ENCODE data around the gene PAK1.

The PAK1 gene

GRCh38 chr11:77479746-77480352, 6.0 kb upstream of the PAK1 start:
- in situ Hi-C loops (cut with HindIII; ENCODE audit: low sequenced_read_pairs), result loop anchor here (5.0 kb wide), 1 partner anchor 37 kb away; no protein-coding TSS in a partner anchor

DNA sequence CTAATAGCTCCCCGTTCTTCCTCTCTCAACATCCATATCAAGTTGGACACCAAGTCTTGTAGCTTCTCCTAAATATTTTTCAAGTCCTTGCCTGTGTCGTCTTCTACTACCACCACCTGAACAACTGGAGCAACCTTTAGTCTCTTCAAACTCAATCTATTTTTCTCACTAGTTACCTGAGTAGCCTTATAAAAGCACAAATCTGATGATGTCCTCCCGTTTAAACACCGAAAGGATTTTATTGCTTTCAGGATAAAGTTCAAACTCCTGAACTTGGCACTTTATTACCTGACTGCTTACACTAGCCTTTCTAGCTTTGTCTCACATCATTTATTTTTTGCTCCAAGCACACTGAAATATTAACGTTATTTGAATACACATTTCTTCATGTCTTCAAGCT, 1.3 kb upstream of the PAK1 start:
- in situ Hi-C loops (cut with HindIII; ENCODE audit: low sequenced_read_pairs), result no loop called here

DNA sequence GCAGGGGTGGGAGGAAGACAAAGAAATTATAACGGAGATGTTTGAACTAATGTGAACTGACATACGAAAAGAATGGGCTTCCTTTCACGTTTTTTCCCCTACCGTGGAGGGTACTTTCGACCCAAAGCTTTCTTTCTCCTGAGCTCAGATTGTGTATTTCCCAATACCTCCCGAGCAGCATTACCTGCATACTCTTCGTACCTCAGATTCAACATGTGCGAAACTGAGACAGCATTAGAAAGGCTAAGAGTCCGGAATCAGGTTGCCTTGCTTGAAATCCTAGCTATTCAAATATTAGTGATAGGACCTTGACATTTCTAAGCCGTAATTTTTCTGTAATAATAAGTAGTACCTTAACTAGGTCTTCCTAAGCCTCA, 778 bp upstream of the PAK1 start:
- in situ Hi-C loops (cut with HindIII; ENCODE audit: low sequenced_read_pairs), result no loop called here

DNA sequence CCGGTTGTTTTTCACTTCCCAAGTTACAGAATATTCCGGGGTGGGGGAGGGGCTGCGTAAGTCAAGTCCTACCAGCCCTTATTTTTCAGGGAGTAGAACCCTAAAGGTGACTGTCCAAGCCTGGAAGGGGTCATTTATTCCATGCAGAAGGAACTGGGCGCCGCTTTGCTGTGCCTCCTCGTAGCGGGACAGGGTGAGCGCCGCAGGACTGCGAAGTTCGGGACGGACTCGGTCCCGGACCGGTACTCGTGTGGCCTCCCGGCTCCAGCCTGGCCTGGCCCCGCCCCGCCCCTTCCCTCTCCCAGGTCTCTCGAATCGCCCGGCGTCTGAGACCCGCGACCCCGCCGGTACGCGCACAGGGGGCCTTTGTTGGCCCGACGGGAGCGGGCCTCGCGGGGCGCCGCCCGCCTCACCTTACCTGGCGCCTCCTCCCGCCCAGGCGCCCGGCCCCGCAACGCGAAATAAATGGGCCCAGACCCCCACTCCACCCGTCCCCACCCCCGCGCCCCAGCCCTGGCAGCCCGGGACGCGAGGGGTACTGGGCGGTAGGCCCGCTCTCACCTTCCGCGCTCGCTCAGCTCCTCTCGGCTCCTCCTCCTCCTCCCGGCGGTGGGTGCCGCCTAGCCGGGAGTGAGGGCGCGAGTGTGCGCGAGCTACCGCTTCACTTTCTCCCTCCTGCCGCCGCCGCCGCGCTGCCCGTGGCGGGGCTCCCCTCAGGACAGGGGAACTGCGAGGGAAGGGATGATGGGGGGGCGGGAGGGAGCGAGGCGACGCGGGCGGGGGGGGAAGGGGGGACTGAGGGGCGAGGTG, 698 bp downstream of the PAK1 start:
- in situ Hi-C loops (cut with HindIII; ENCODE audit: low sequenced_read_pairs), result no loop called here

DNA sequence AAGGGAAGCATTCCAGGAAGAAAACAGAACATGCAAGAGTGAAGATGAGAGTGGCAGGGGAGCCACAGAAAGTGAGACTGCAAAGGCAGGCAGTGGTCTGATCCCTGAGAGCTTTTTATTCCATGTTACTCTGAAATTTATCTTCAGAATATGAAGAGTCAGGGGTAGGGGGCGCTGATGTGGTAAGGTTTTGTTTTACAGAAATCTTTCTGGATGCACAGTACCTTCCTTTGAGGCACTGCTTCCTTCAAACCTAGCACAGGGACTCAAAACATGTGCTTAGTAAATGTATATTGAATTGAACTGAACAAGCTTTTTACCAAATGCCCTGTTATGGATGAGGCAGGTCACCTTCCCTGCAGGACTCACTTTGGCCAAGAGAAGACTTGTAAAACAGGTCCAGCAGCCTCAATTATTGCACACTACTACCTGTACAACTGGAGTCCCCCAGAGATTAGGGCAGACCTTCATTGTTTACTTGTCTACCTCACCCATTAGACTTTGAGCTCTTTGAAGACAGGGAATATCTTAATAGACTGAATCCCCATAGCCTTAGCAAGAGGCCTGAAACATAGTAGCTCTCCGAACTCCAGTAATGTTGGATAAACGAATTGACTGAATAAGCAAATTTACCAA, 2.2 kb downstream of the PAK1 start:
- in situ Hi-C loops (cut with HindIII; ENCODE audit: low sequenced_read_pairs), result no loop called here

GRCh38 chr11:77470971-77471370, 2.9 kb downstream of the PAK1 start:
- in situ Hi-C loops (cut with HindIII; ENCODE audit: low sequenced_read_pairs), result no loop called here

- in situ Hi-C loops (cut with HindIII; ENCODE audit: low sequenced_read_pairs), result no loop called here
Observed at GRCh38 chr11:77470504-77470903, 3.4 kb downstream of the PAK1 start.

GRCh38 chr11:77468527-77468926, 5.4 kb downstream of the PAK1 start:
- in situ Hi-C loops (cut with HindIII; ENCODE audit: low sequenced_read_pairs), result no loop called here

GRCh38 chr11:77467993-77468392, 5.9 kb downstream of the PAK1 start:
- in situ Hi-C loops (cut with HindIII; ENCODE audit: low sequenced_read_pairs), result no loop called here

- in situ Hi-C loops (cut with HindIII; ENCODE audit: low sequenced_read_pairs), result no loop called here
Observed at GRCh38 chr11:77467233-77467632, 6.7 kb downstream of the PAK1 start.

- in situ Hi-C loops (cut with HindIII; ENCODE audit: low sequenced_read_pairs), result no loop called here
Observed at GRCh38 chr11:77457340-77457739, 16.6 kb downstream of the PAK1 start.

DNA sequence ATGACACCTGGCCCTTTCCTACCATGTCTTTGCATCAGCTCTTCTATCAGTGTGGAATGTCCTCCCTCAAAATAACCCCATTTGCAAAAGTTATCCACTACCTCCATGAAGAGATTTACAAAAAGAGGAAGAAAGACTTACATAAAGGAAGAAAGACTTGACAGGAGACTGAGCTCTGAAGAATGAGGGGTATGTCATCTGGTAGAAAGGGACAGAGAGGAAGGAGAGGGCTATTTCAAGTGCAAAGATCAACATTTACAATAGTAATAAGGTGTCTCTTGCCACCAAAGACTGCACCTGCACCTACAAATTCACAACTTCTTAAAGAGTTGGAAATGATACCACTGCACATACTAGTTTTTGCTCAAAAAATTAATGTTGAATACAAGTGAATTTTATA, 18.2 kb downstream of the PAK1 start:
- in situ Hi-C loops (cut with HindIII; ENCODE audit: low sequenced_read_pairs), result no loop called here

- in situ Hi-C loops (cut with HindIII; ENCODE audit: low sequenced_read_pairs), result no loop called here
Observed at GRCh38 chr11:77454867-77455655, 18.8 kb downstream of the PAK1 start.

GRCh38 chr11:77450227-77450626, 23.7 kb downstream of the PAK1 start:
- in situ Hi-C loops (cut with HindIII; ENCODE audit: low sequenced_read_pairs), result no loop called here

DNA sequence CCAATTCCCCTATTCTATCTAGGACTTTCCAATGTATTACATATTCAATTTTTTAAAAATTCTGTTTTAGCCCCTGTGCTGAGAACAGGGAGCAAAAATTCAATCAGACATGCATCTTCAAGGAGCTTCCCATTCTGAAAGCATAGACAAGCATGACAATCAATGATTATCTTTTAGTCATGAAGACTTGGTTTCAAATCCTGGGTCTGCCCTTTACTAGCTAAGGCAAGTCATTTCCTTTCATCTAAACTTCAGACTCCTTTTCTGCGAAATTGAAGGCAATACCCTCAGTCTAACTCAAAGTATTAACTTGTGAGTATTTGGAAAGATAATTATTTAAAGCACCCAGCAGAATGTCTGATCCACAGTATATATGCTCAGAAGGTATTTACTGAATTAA, 24.1 kb downstream of the PAK1 start:
- in situ Hi-C loops (cut with HindIII; ENCODE audit: low sequenced_read_pairs), result loop anchor here (10.0 kb wide), 1 partner anchor 245 kb away; no protein-coding TSS in a partner anchor

DNA sequence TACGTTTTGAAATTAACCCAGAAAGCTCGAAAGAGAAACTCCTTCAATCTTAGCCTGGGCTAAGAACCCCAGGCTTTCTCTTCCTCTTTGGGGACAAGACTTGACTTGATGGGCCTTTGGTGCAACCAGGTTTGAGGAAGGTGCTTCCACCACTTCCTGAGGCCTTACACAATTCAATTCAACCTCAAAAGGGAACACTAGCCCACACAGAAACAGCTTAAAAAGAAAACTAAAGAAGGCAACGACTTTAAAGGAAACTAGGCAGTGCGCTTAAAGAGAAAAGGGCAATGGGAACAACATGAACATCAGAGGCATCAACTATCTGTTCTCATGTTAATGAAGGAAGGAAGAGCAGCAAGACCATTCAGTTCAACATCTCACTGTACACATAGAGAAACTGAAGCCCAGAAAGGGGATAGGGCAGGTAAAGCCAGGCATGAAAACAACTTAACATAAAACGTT, 24.8 kb downstream of the PAK1 start:
- in situ Hi-C loops (cut with HindIII; ENCODE audit: low sequenced_read_pairs), result loop anchor here (10.0 kb wide), 1 partner anchor 244 kb away; no protein-coding TSS in a partner anchor

- in situ Hi-C loops (cut with HindIII; ENCODE audit: low sequenced_read_pairs), result loop anchor here (10.0 kb wide), 1 partner anchor 243 kb away; no protein-coding TSS in a partner anchor
Observed at GRCh38 chr11:77448269-77448668, 25.6 kb downstream of the PAK1 start.

GRCh38 chr11:77446911-77447629, 26.8 kb downstream of the PAK1 start:
- in situ Hi-C loops (cut with HindIII; ENCODE audit: low sequenced_read_pairs), result loop anchor here (10.0 kb wide), 1 partner anchor 242 kb away; no protein-coding TSS in a partner anchor

- in situ Hi-C loops (cut with HindIII; ENCODE audit: low sequenced_read_pairs), result loop anchor here (5.0 to 10.0 kb wide), 2 partner anchors 68 to 239 kb away; no protein-coding TSS in a partner anchor
Observed at GRCh38 chr11:77444261-77444660, 29.6 kb downstream of the PAK1 start.

Data from endothelial cell of hepatic sinusoid (primary cell).